Cerebellar cortex (tissue), 1 donor: ENCODE measurements around the gene TMLHE.
"Not testable (repeated sequence)": the region's sequence is repeated elsewhere in the genome, so short reads cannot be mapped to it uniquely, and the experiment has no call there.

Experiments used
- DNase-seq: peaks from one replicate; pipeline ENCODE4 v3.0.0-alpha.2; 2015; ENCODE audit warnings: low spot score

TMLHE gene, protein sequence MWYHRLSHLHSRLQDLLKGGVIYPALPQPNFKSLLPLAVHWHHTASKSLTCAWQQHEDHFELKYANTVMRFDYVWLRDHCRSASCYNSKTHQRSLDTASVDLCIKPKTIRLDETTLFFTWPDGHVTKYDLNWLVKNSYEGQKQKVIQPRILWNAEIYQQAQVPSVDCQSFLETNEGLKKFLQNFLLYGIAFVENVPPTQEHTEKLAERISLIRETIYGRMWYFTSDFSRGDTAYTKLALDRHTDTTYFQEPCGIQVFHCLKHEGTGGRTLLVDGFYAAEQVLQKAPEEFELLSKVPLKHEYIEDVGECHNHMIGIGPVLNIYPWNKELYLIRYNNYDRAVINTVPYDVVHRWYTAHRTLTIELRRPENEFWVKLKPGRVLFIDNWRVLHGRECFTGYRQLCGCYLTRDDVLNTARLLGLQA

DNA sequence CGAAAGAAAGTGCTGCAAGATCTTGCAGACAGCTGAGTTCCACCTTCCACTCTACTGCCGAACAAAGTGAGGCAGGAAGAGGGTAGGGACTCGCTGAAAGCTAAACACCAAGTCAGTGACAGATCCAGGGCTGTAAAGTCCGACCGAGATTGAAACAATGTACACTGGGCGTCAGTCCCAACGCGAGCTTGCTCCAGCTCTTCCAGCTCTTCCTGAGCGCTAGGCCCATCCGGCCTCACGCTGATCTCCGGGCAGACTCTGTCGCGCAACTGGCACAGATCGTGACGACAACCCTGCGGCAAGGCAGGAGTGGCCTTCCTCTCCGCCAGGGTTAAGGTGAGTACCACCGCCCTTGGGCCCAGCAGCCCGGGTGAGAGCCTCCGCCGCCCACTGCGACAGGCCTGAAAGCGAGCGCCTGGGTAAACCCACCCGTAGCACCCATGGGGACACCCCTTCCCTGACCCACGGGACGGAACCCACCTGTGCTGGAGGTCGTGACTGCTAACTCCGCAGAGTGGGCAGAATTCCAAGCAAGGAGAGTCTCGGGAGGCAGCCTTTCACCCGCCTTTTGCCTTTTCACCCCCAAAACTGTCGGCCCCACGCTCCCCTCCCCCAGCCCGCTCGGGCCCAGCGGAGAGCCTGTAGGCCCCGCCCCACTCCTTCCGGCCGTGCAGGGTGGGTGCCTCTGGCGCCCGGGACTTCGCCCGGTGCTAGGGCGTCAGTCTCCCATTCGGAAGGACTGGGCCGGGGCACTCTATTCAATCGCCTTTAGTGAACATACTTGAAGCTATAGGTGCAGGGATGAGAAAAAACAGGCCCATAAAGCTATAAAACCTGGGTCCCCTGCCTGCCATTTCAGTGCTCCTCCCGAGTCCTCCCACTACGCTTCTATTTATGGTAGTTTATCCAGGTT lies at the start of gene TMLHE, which contains the start of gene SPRY3:
Gene TMLHE, minus strand, starts transcription at position 641 of the 913 bp plus-strand sequence. CDS start 67,676 bp downstream, outside the sequence.
Gene SPRY3, plus strand, starts transcription at position 275 of the 913 bp plus-strand sequence.
- peak; percentile 64 for DNase-seq

DNA sequence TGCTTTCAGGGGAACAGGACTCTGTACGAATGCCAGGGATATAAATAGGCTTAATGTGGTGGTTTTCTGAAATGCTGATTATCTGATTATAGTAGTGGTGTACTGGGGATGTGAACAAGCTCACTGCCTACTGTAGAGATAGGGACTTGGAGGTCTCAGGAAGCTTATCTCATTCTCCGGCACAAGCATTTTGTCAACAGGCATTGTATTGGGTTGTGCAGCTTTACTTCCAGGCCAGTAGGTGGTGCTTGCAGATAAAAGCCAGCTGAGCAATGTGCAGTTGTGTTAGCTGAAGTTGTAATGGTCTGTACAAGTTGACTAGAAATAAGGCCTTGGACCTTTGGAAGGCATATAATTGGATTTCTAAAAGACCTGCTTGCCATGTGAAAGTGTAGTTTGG lies 49.5 kb upstream of the TMLHE start:
- DNase-seq, result no peak

DNA sequence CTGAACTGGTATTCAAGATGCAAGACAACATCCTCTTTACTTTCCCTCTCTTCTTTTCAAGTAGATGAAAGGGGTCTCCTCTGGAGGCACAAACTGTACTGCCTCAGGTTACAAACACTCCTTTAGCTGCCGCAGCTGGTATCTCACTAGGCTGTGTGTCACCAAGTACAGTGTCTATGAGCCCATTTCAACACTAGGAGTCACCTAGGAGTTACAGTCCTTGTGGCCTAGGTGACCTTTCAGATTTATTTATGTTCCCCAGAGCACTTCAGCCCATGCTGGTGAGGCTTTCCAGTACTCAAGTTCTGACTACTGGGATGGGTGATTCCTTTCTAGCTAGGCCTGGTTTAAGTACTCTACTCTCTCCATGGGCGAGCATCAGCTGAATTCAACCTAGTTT lies 32.4 kb upstream of the TMLHE start:
- DNase-seq, result no peak

DNA sequence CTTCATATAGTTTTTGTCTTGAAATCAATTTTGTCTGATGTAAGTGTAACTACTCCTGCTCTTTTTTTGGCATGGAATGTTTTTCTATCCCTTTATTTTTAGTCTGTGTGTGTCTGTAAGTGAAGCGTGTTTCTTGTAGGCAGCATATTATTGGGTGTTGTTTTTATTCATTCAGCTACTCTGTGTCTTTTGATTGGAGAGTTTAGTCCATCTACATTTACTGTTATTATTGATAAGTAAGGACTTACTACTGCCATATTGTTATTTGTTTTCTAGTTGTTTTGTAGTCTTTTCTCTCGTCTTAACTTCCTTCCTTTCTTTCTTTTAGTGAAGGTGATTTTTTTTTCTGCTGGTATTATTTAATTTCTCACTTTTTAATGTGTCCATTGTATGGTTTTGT lies 30.5 kb upstream of the TMLHE start:
- DNase-seq, result no peak

DNA sequence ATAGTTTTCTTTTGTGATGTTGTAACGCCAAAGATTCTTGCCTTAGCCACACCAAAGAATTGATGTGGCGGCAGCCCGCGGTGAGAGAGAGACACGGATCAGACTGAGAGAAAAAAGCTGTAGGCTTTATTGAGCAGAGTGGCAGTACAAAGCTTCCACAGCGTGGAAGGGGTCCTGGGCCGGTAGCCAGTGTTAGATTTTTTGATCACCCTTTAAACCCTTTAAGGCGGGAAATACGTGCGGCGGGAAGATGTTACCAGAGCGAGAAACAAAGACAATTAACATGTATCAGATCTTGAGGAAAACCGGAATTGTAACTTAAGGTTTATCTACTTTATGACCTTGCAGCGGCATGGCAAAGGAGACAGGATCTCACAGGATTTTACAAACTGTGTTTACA lies 28.6 kb upstream of the TMLHE start:
- DNase-seq, result not testable (repeated sequence)

DNA sequence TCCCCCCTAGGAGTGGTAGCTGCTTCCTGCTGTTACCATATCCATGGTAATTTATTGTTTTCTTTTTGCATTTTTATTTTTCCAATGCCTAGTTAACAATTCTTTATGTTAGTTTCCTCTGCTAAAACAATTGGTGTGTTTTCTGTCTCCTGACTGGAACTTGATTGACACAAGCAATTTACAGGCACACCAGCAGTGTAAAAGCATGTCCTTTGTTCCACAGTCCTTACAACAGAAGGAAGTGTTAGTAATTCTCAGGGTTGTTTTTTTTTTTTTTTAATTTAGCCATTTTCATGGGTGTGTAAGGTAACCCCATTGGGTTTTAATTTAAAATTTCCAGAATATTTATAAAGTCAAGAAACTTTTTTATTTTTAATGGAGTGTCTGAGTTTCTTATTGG lies 25.0 kb upstream of the TMLHE start:
- no peak for DNase-seq

DNA sequence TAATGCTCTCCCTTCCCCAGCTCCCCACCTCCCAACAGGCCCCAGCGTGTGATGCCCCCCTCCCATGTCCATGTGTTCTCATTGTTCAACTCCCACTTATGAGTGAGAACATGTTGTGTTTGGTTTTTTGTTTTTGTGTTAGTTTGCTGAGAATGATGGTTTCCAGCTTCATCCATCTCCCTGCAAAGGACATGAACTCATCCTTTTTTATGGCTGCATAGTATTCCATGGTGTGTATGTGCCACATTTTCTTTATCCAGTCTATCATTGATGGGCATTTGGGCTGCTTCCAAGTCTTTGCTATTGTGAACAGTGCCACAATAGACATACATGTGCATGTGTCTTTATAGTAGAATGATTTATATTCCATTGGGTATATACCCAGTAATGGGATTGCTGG lies 22.3 kb upstream of the TMLHE start:
- DNase-seq, result not testable (repeated sequence)

GRCh38 chrX:155632431-155633100 lies 19.8 kb upstream of the TMLHE start:
- DNase-seq, result no peak

DNA sequence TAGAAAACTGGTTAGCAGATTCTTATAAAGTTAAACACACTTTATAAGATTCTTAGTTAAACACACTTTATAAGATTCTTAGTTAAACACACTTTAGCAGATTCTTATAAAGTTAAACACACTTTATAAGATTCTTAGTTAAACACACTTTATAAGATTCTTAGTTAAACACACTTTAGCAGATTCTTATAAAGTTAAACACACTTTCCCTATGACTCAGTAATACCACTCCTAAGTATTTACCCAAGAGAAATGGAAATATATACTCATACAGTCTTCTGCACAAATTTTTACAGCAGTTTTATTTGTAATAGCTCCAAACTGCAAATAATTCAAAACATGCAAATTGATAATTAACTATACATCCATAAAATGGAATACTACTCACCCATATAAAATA lies 7.4 kb upstream of the TMLHE start:
- DNase-seq, result not testable (repeated sequence)

- DNase-seq, result no peak
Measured at GRCh38 chrX:155615938-155616337, 3.2 kb upstream of the TMLHE start.

DNA sequence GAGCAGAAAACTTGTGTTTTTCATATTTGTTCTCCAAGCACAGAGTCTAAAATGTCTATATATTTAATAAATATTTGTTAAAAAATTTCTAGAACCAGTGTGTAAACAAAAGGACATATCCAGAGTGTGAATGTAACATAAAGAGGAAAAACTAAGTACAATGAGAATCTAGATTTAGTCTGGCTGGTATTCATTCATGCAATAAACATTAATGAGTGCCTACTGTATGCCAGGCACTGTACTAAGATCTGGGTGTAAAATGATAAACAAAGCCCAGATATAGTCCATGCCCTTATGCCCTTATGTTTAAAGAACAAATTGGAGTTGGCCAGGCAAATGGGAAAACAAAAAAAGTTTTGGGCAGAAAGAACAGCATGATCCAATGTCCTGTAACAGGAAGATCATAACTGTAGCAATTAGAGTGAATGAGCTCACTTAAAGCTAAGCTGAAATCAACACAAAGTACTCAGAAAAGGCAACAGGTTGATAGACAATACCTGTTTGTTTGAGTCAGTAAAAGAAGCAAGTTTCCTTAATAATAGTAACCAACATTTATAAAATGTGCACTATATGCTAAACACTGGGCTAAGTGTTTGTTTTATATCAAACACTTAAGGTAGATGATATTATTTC lies 1.3 kb upstream of the TMLHE start:
- DNase-seq, result no peak

DNA sequence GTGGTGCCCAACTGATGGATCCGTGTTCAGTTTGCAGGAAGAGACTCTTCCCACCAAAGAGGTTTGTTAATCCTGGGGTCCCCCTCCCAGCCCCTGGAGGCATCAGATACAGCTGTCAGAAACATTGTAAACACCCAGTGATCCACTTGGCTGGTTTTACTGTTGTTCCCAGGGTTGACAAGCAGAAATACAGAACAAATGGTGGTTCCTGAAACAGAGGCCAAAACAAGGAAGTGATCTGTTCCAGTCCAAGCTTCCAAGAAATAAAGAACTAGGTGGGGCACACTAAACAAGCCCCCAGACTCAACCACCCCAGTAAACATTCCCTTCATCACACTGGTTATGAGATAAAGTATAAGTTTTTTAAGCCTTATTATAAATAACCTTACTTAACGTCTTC lies 1.4 kb downstream of the TMLHE start:
- DNase-seq, result no peak

GRCh38 chrX:155592981-155593380 lies 19.8 kb downstream of the TMLHE start:
- DNase-seq, result no peak

GRCh38 chrX:155592331-155592730 lies 20.4 kb downstream of the TMLHE start:
- DNase-seq, result no peak

DNA sequence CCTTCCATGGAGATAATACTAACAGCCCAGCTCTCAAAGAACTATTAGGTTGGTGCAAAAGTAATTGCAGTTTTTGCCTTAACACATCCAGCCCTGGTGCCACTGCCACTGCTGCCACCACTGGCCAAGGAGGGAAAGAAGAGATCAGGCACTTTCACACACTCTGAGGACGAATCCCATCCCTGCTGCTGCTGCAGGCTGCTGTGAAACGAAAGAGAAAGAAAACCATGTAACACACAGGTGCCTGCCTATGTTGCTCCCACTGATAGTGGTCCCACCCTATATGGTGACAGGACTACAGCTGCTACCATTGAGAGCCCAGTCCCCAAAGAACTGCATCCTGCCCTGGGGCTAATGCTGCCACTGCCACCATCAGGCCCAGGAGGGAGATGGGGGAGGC lies 35.1 kb downstream of the TMLHE start:
- DNase-seq, result no peak

GRCh38 chrX:155563099-155563498 lies 49.7 kb downstream of the TMLHE start:
- DNase-seq, result no peak

- DNase-seq, result no peak
Measured at GRCh38 chrX:155544881-155545280, 67.9 kb downstream of the TMLHE start.

GRCh38 chrX:155535866-155536265 lies 76.9 kb downstream of the TMLHE start:
- DNase-seq, result no peak

- no peak for DNase-seq
Measured at GRCh38 chrX:155534800-155535199, 78.0 kb downstream of the TMLHE start.

DNA sequence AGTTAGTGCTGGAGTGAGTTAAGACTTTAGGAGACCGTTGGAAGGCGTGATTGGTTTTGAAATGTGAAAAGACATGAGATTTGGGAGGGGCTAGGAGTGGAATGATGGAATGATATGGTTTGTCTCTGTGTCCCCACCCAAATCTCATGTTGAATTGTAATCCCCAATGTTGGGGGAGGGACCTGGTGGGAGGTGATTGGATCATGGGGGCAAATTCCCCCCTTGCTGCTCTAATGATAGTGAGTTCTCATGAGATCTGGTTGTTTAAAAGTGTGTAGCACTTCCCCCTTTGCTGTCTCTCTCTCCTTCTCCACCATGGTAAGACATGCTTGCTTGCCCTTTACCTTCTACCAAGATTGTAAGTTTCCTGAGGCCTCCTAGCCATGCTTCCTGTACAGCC lies 85.7 kb downstream of the TMLHE start:
- DNase-seq, result not testable (repeated sequence)

DNA sequence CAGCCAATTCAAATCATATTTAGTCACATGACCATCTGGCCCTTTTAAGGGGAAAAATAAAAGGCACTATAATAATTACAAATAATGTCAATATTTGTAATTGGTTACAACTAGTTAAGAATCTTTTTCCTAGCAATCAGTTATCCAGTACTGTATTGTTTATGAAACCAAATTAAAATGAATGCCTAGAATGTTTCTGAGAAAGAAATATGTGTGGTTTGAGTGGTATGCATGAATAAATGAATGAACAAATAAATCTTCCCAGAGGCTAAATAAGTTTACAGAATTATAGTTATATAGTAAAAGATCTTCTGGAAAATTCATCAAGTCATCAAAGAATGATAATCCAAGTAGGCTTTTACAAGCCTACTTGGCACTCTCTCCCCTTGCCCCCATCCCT lies 98.5 kb downstream of the TMLHE start:
- DNase-seq, result no peak

DNA sequence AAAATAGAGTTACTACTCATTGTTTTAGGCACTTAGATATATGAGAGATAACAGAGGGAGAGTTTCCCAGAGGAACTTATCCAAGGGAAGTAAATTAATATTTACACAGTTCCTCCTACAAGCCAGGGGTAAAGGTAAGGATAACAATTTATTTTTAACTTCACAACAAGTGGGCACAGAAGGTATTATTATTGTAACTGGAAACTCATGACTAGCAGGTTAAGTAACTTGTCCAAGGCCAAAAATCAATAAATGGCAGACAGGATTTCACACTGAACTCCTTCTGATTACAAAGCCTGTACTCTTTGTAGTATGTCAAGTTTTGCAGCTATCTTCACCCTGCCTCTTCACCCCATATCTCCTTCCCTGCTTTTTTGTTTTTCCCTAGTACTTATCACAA lies 107.5 kb downstream of the TMLHE start:
- DNase-seq, result no peak
